Activated T-cell treated with anti-CD3 and anti-CD28 coated beads, Interleukin-2, amount 50 U/mL, for 24 hours (primary cell): ENCODE data around the gene MDH1.
"Not testable (repeated sequence)": the region's sequence is repeated elsewhere in the genome, so short reads cannot be mapped to it uniquely, and the experiment has no call there.

Source experiments
- DNase-seq: peaks from one replicate; pipeline ENCODE4 v3.0.0-alpha.2; 2020
- H3K27ac Mint-ChIP-seq: 2 replicates; pipeline ENCODE4 v1.8.0; 2020; ENCODE audit warnings: mild to moderate bottlenecking, mixed read lengths
- H3K27me3 Mint-ChIP-seq: 2 replicates; pipeline ENCODE4 v1.8.0; 2020; ENCODE audit warnings: mixed read lengths
- H3K36me3 Mint-ChIP-seq: 2 replicates; pipeline ENCODE4 v1.8.0; 2020; ENCODE audit warnings: low read depth, mixed read lengths
- H3K4me1 Mint-ChIP-seq: 2 replicates; pipeline ENCODE4 v1.8.0; 2020; ENCODE audit warnings: low read depth, mixed read lengths
- H3K4me3 Mint-ChIP-seq: 2 replicates; pipeline ENCODE4 v1.8.0; 2020; ENCODE audit warnings: mild to moderate bottlenecking, moderate library complexity, mixed read lengths
- H3K9me3 Mint-ChIP-seq: 2 replicates; pipeline ENCODE4 v1.8.0; 2020; ENCODE audit warnings: mixed read lengths

Gene MDH1

DNA sequence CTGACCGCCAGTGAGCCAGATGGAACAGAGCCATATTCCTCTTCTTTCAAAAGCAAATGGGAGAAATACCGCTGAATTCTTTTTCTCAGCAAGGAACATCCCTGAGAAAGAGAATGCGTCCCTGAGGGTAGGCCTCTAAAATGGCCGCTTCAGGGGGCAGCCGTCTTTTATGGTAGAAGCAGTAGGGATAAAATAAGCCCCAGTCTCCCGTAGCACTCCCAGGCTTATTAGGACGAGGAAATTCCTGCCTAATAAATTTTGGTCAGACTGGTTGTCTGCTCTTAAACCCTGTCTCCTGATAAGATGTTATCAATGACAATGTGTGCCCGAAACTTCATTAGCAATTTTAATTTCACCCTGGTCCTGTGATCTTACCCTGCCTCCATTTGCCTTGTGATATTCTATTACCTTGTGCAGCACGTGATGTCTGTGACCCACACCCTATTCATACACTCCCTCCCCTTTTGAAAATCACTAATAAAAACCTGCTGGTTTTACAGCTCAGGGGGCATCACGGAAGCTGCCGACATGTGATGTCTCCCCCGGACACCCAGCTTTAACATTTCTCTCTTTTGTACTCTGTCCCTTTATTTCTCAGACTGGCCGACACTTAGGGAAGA lies 14.9 kb upstream of the MDH1 start:
- peaks cover 30% of the 10 kb centered on the region for H3K36me3 Mint-ChIP-seq
- H3K27me3 Mint-ChIP-seq, H3K4me3 Mint-ChIP-seq, H3K4me1 Mint-ChIP-seq, H3K27ac Mint-ChIP-seq, DNase-seq: not testable (repeated sequence)
- H3K9me3 Mint-ChIP-seq = peaks cover 16% of the 10 kb centered on the region

DNA sequence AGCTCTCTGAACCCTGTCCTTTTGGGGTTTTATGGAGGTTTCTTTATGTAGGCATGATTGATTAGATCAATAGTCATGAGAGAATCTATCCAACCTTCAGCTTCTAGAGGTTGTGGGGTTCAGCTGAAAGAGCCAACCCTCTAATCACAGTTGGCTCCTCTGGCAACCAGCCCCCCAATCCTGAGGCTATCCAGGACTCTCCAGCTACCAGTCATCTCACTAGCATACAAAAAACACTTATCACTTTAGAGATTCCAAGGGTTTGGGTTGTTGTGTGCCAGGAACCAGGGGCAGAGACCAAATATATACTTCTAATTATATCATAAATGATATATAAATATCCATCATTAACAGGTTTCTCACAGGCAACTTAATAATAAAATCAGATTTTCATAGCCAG lies 12.2 kb upstream of the MDH1 start:
- no peaks in the 10 kb centered on the region for H3K27me3 Mint-ChIP-seq
- peaks cover 6% of the 10 kb centered on the region for H3K9me3 Mint-ChIP-seq
- H3K36me3 Mint-ChIP-seq = peaks cover 11% of the 10 kb centered on the region
- peaks cover 4% of the 10 kb centered on the region for H3K4me1 Mint-ChIP-seq
- DNase-seq = no peak
- H3K4me3 Mint-ChIP-seq = no peak overlapping the region
- no peak overlapping the region for H3K27ac Mint-ChIP-seq

DNA sequence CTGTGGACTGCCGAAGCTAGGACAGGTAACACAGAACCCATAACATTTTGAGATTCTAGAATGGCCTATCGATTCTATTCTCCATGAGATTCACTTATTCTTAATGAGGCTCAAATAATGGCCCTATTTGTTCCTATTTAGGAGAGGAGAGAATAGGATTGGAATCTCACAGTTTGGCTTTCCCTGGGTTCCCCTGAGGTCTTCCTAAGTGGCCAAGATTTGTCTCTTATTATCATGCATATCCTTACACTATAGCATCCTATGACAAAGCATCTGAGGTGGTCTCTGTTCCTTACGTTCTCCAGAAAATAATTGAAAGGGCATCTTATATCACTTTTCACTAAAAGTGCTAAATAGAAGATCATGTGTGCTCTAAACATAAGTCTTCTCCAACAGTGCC lies 10.0 kb upstream of the MDH1 start:
- Mint-ChIP-seq H3K9me3 (peaks cover 6% of the 10 kb centered on the region), H3K4me3 (no peak overlapping the region), H3K27me3 (no peaks in the 10 kb centered on the region), H3K4me1 (peaks cover 11% of the 10 kb centered on the region), H3K36me3 (peaks cover 5% of the 10 kb centered on the region), H3K27ac (no peak overlapping the region)
- DNase-seq = no peak

DNA sequence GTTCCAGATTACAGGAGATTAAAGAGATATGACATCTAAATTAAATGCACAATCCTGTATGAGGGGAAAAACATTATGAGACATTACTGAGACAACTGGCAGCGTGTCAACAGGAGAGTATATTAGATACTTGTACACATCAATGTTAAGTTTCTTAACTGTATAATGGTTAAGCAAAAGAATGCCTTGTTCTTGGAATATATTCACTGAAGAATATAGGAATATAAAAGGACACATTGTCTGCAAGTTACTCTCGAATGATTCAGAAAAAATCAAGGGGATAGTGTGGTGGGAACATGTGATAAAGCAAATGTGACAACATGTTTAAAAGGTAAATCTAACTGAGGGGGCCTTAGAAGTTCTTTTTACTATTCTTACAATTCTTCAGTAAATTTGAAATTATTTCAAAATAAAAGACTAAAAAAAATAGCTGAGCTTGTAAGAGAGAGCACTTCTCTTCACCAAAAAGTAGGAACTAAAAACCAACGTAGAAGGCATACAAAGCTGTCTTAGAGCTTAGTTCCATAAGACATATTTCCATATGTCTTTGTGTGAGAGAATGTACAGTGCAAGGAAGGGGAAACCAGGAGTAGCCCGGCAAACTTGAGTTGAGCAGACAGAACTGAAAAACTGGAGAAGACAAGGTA lies 8.0 kb upstream of the MDH1 start:
- no peaks in the 10 kb centered on the region for H3K36me3 Mint-ChIP-seq
- no peaks in the 10 kb centered on the region for H3K27me3 Mint-ChIP-seq
- H3K4me3 Mint-ChIP-seq = no peak overlapping the region
- no peak for DNase-seq
- H3K27ac Mint-ChIP-seq = no peak overlapping the region
- H3K9me3 Mint-ChIP-seq = no peaks in the 10 kb centered on the region
- peaks cover 11% of the 10 kb centered on the region for H3K4me1 Mint-ChIP-seq

DNA sequence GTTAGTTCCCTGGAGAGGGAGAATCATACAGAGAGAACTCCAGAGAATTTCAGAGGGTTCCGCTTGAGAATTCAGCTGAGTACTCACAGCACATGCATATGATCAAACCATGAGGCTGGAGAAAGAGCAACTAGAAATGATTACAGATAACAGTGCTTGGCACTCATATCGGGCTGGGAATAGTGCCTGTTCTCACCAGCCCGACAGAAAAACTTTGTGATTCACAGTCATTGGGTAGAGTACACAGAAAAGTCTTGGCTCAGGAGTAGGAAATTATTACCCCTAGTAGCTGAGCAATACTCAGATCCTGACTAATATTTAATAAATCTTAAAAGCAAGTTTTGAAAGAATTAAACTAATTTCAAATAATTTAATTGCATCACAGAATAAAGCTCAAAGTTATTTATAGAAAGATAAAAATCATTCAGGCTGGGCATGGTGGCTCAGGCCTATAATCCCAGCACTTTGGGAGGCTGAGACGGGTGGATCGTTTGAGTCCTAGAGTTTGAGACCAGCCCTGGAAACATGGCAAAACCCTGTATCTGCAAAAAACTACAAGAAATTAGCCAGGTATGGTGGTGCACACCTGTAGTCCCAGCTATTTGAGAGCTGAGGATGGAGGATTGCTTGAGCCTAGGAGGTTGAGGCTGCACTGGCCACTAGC lies 7.3 kb upstream of the MDH1 start:
- H3K9me3 Mint-ChIP-seq = no peaks in the 10 kb centered on the region
- H3K27ac Mint-ChIP-seq = no peak overlapping the region
- H3K4me3 Mint-ChIP-seq = no peak overlapping the region
- H3K27me3 Mint-ChIP-seq = no peaks in the 10 kb centered on the region
- no peaks in the 10 kb centered on the region for H3K36me3 Mint-ChIP-seq
- H3K4me1 Mint-ChIP-seq = peaks cover 14% of the 10 kb centered on the region
- DNase-seq = no peak

DNA sequence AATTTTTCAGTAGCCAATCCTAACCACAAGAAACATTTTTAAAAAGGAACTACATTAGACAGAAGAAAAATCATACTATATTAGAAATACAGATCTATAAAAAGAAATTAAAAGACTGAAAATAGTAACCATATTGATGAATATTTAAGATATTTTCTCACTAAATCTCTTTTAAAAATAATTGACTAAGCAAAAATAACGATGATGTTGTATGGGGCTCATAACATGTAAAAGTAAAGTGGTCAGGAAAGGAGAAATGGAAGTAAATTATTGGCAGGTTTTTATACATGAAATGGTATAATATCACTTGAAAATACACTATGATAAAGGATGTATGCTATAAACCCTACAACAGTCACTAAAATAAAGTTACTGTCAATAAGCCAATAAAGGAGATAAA lies 5.9 kb upstream of the MDH1 start:
- H3K4me1 Mint-ChIP-seq = peaks cover 25% of the 10 kb centered on the region
- no peak for DNase-seq
- no peak overlapping the region for H3K27ac Mint-ChIP-seq
- H3K36me3 Mint-ChIP-seq = peaks cover 5% of the 10 kb centered on the region
- H3K4me3 Mint-ChIP-seq = no peak overlapping the region
- no peaks in the 10 kb centered on the region for H3K27me3 Mint-ChIP-seq
- no peaks in the 10 kb centered on the region for H3K9me3 Mint-ChIP-seq

DNA sequence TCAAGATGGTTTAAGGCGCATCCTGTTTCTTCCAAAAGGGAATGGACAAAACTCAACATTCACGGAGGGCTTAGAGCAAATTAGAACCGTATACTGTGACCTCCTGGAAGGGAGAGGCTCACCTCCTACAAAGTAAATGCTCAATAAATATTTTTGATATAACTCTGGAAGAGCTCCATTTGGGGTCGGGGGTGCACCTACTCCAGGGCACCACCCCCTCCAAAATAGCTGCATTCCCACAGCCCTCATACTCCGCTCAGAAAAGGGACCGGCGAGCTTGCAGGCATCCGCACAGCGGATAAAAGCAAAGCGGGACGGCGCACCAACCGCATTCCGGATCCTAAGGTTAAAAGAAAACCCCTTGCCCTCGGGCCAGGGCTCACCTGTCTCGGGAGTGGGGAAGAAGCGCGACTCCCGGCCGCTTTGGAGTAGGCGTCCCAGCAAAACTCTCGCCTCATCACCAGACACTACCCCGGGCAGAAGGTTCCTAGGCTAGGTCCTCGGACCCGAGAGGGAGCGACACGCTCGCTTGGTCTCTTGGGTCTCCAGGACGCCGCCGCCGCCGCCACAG lies 864 bp upstream of the MDH1 start:
- Mint-ChIP-seq H3K9me3 (no peaks in the 10 kb centered on the region), H3K36me3 (peaks cover 43% of the 10 kb centered on the region), H3K27ac (peak overlapping the region; percentile 96), H3K4me3 (peak overlapping the region; percentile 95), H3K4me1 (peaks cover 39% of the 10 kb centered on the region), H3K27me3 (no peaks in the 10 kb centered on the region)
- no peak for DNase-seq

DNA sequence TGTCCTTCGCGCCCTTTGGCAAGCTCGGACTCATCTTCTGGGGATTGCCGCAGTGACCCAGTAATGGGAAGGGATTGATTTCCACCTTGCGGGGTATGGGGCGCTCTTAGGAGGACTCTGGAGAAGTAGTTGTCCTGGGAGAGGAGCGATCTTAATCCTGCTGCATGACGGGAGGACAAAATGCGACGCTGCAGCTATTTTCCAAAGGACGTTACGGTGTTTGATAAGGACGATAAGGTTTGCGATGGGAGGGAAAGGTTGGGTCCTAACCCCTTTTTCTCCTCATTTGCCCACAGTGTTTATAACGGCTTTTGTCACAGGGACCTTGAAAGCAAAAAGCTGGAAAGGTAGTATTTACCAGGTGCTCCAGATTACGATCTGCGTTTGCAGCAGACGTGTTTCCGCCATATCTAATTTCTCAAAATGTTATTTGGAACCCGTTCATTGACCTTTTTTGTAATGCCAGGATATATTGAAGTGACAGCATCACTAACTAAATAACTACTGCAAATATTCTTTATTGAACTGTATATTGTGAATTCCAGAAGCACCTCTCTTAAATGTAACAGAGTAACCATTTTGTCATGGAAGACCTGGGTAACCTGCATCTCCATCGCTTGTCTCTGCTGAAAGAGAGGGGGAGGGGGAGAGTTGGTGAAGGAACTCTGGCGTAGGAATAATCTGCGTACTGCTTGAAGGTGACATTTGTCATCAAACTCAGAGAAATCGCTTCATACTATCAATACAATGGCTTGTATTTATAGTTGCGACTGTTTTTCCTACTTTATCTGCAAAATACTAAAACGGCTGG lies 590 bp downstream of the MDH1 start:
- H3K27me3 Mint-ChIP-seq = no peaks in the 10 kb centered on the region
- peaks cover 49% of the 10 kb centered on the region for H3K4me1 Mint-ChIP-seq

DNA sequence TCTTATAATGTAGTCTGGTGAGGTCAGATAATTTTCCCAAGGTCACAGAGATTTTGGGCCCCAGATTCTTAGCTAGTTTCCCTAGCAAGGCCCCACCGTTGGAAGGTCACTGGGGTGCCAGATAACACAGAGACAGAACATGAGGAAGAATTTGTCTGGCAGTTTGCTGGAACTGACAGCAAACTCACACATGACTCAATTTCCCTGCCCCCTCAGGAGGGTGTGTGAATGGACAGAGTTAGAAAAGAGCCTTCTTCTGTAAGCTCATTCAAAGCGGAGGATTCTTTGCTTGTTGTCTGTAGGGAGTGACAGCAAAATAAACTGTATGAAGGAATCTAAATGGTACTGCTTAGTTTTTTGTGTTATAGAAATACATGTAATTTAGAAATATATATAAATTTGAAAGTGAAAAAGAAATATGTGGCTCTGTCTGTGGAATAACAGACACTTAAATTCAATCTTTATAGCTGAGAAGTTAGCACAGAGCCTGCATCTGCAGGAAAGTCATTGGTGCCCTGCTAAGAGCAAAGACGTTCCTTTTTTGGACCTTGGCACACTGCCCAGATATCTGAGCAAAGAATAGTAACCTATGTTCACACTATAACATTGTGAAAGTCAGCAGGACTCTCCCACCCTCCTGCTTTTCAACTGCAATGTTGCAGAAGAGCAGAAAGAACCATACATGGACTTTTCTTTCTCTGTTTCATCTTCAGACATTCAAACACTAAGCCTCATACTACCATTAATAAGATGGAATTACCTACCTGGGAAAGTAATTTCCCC lies 2.1 kb downstream of the MDH1 start:
- Mint-ChIP-seq H3K27me3 (no peaks in the 10 kb centered on the region), H3K36me3 (peaks cover 70% of the 10 kb centered on the region), H3K4me1 (peaks cover 58% of the 10 kb centered on the region), H3K27ac (peak overlapping the region; percentile 96), H3K4me3 (peak overlapping the region; percentile 95), H3K9me3 (no peaks in the 10 kb centered on the region)
- DNase-seq = no peak

More for the DNA sequence above, 590 bp downstream of the MDH1 start:
- Mint-ChIP-seq H3K9me3 (no peaks in the 10 kb centered on the region), H3K27ac (peak overlapping the region; percentile 96), H3K36me3 (peaks cover 55% of the 10 kb centered on the region), H3K4me3 (peak overlapping the region; percentile 95)
- no peak for DNase-seq

DNA sequence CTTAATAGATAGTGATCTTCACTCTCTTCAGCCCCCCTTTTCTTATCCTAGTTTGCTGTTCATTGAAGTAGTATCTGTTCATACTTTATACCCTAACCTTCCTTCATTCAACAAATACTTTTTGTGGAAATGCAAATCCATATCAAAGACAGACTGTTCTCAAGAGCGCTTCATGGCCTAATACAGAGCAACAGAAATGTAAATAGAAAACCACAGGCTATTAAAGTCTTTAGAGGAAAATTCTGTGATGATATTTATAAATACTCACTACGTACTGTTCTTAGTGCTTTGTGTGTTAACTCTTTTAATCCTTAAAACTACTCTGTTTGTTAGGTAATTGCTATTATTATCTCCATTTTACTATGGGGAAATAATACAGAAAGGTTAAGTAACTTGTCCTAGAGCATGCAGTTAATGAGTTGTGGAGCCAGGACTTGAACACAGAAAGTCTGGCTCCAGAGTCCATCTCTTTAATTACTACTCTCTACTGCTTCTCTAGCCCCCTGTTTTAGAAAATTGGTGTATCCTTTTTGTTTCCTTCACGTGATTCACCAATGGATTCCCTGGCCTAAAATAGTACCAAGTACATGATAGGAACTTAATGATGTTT lies 2.9 kb downstream of the MDH1 start:
- peak overlapping the region; percentile 10 for H3K4me3 Mint-ChIP-seq
- H3K27ac Mint-ChIP-seq = peak overlapping the region; percentile 30
- no peak for DNase-seq
- H3K36me3 Mint-ChIP-seq = peaks cover 77% of the 10 kb centered on the region
- no peaks in the 10 kb centered on the region for H3K9me3 Mint-ChIP-seq
- H3K27me3 Mint-ChIP-seq = no peaks in the 10 kb centered on the region
- peaks cover 59% of the 10 kb centered on the region for H3K4me1 Mint-ChIP-seq

DNA sequence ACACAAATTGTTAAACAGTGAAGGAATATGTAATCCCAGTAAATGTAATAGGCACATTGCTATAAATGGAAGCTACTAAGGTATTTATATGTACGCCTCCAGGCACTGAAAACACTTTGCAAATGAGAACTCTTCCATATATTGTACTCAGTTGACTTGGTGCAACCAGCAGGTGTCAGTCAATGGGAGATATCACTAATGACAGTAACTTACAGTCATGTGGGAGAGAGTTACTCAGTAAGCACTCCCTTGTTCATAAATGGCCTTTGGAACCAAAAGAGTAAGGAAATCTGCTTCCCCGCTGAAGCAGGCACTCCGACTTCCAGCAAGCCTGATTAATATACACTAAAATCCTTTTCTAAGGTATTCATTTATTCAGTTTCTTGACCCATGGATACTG lies 5.9 kb downstream of the MDH1 start:
- H3K4me3 Mint-ChIP-seq = no peak overlapping the region
- DNase-seq = no peak
- H3K36me3 Mint-ChIP-seq = peaks cover 78% of the 10 kb centered on the region
- peaks cover 48% of the 10 kb centered on the region for H3K4me1 Mint-ChIP-seq
- H3K27ac Mint-ChIP-seq = no peak overlapping the region
- H3K27me3 Mint-ChIP-seq = no peaks in the 10 kb centered on the region
- no peaks in the 10 kb centered on the region for H3K9me3 Mint-ChIP-seq

DNA sequence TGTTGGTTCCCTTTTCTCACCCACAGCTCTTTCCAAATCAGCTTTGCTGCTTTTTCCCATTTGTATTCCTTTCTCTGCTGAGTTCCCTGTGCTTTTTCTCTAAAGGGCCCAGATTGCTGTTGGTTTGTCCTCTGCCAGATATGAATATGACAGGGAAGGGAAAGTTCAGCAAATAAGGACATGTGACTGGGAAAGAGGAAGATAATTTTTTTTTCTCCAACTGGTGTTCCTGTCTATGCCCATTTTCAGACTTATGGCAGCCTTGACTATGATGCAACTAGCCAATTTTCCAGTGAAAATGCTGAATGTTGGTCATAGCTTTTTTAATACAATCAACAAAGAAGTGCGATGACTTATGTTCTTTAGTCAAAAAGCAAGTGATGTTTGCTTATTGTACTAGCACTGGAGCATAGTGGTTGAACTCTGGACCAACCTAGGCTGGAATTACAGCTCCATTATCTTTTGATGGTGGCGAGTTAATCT lies 7.7 kb downstream of the MDH1 start:
- DNase-seq = no peak

DNA sequence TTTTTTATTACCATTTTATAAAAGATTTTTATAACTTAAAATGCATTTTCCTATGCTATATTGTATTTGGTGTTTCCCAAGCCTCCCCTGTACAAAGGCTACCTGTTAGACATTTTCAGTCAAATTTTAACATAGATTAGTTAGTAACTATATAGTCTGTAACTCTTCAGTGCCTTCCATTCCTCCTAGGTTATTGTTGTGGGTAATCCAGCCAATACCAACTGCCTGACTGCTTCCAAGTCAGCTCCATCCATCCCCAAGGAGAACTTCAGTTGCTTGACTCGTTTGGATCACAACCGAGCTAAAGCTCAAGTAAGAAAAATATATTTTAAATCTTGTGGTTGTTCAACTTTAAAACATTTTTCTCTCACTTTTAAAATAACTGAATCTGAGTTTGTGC lies 10.2 kb downstream of the MDH1 start:
- H3K27ac Mint-ChIP-seq = no peak overlapping the region
- no peaks in the 10 kb centered on the region for H3K27me3 Mint-ChIP-seq
- DNase-seq = no peak
- peaks cover 89% of the 10 kb centered on the region for H3K36me3 Mint-ChIP-seq
- no peaks in the 10 kb centered on the region for H3K9me3 Mint-ChIP-seq
- H3K4me3 Mint-ChIP-seq = no peak overlapping the region
- H3K4me1 Mint-ChIP-seq = peaks cover 19% of the 10 kb centered on the region

More for the DNA sequence above, 7.7 kb downstream of the MDH1 start:
- peak overlapping the region; percentile 13 for H3K27ac Mint-ChIP-seq
- no peaks in the 10 kb centered on the region for H3K9me3 Mint-ChIP-seq
- H3K36me3 Mint-ChIP-seq = peaks cover 82% of the 10 kb centered on the region
- H3K4me3 Mint-ChIP-seq = no peak overlapping the region
- peaks cover 33% of the 10 kb centered on the region for H3K4me1 Mint-ChIP-seq
- no peaks in the 10 kb centered on the region for H3K27me3 Mint-ChIP-seq
